Activated CD4-positive, alpha-beta memory T cell treated with anti-CD3 and anti-CD28 coated beads, Interleukin-2, amount 10 ng/mL, durations not matched to agents 7 days and 5 days (primary cell): ENCODE results near the gene HMGN3. TPM values are rescaled to one million over a fixed set of nuclear protein-coding genes. Genes with fewer than 3 reads are reported as not detected.

Experiments used
- CTCF ChIA-PET: fragments of 350-600 bp; sonication (Branson Sonifier 250); formaldehyde crosslinking; loops from one replicate; lab custom pipeline; 2021; ENCODE audit warnings: antibody characterized with exemption, inconsistent platforms; lab: Charles Lee
- POLR2A ChIA-PET: fragments of 350-600 bp; sonication (Branson Sonifier 250); formaldehyde crosslinking; loops from one replicate; lab custom pipeline; 2021; ENCODE audit warnings: antibody characterized with exemption; lab: Charles Lee
- DNase-seq: peaks from one replicate; pipeline ENCODE4 v3.0.0-alpha.2; 2020
- H3K27ac Mint-ChIP-seq: one replicate; pipeline ENCODE4 v1.8.0; 2021; ENCODE audit warnings: mild to moderate bottlenecking, mixed read lengths
- H3K27me3 Mint-ChIP-seq: one replicate; pipeline ENCODE4 v1.8.0; 2021; ENCODE audit warnings: mixed read lengths
- H3K36me3 Mint-ChIP-seq: one replicate; pipeline ENCODE4 v1.8.0; 2021; ENCODE audit warnings: low read depth, mixed read lengths
- H3K4me1 Mint-ChIP-seq: one replicate; pipeline ENCODE4 v1.8.0; 2021; ENCODE audit warnings: mixed read lengths
- H3K4me3 Mint-ChIP-seq: one replicate; pipeline ENCODE4 v1.8.0; 2021; ENCODE audit warnings: mild to moderate bottlenecking, mixed read lengths
- H3K9me3 Mint-ChIP-seq: one replicate; pipeline ENCODE4 v1.8.0; 2021; ENCODE audit warnings: mixed read lengths
- total RNA-seq, 2 experiments: library from RNA; stranded (reverse); gene quantifications; one replicate each; pipeline ENCODE4 v1.2.3, GENCODE V29; 2021

HMGN3 gene
- total RNA-seq, 2 experiments from 2014 or later = 39.7 to 44.4 TPM

GRCh38 chr6:79193971-79194370, 40.5 kb downstream of the HMGN3 start:
- Mint-ChIP-seq H3K27ac (no peak overlapping the region), H3K27me3 (no peaks in the 10 kb centered on the region), H3K9me3 (peaks cover 5% of the 10 kb centered on the region), H3K36me3 (no peaks in the 10 kb centered on the region), H3K4me3 (no peak overlapping the region), H3K4me1 (no peaks in the 10 kb centered on the region)
- CTCF ChIA-PET = no interaction called here
- POLR2A ChIA-PET = no interaction called here
- no peak for DNase-seq

GRCh38 chr6:79189760-79190350, 44.6 kb downstream of the HMGN3 start:
- ChIA-PET CTCF (no interaction called here), POLR2A (no interaction called here)
- Mint-ChIP-seq H3K9me3 (peaks cover 5% of the 10 kb centered on the region), H3K36me3 (no peaks in the 10 kb centered on the region), H3K4me1 (no peaks in the 10 kb centered on the region), H3K27ac (no peak overlapping the region), H3K27me3 (peaks cover 6% of the 10 kb centered on the region), H3K4me3 (no peak overlapping the region)
- DNase-seq = no peak

- no peaks in the 10 kb centered on the region for H3K4me1 Mint-ChIP-seq
- no peak for DNase-seq
- H3K27ac Mint-ChIP-seq = no peak overlapping the region
- no peaks in the 10 kb centered on the region for H3K36me3 Mint-ChIP-seq
- peaks cover 5% of the 10 kb centered on the region for H3K9me3 Mint-ChIP-seq
- POLR2A ChIA-PET = no interaction called here
- no peak overlapping the region for H3K4me3 Mint-ChIP-seq
- CTCF ChIA-PET = no interaction called here
- H3K27me3 Mint-ChIP-seq = peaks cover 6% of the 10 kb centered on the region
Measured at GRCh38 chr6:79188885-79189480, 45.5 kb downstream of the HMGN3 start.

- H3K36me3 Mint-ChIP-seq = no peaks in the 10 kb centered on the region
Measured at GRCh38 chr6:79188107-79188506, 46.4 kb downstream of the HMGN3 start.

GRCh38 chr6:79186564-79186963, 47.9 kb downstream of the HMGN3 start:
- POLR2A ChIA-PET = no interaction called here
- CTCF ChIA-PET = no interaction called here
- H3K36me3 Mint-ChIP-seq = no peaks in the 10 kb centered on the region

More at GRCh38 chr6:79188107-79188506, 46.4 kb downstream of the HMGN3 start:
- H3K27me3 Mint-ChIP-seq = peaks cover 6% of the 10 kb centered on the region
- no peak overlapping the region for H3K4me3 Mint-ChIP-seq
- DNase-seq = no peak
- H3K4me1 Mint-ChIP-seq = no peaks in the 10 kb centered on the region
- ChIA-PET POLR2A (no interaction called here), CTCF (no interaction called here)
- no peak overlapping the region for H3K27ac Mint-ChIP-seq
- H3K9me3 Mint-ChIP-seq = peaks cover 5% of the 10 kb centered on the region

GRCh38 chr6:79184641-79185040, 49.8 kb downstream of the HMGN3 start:
- CTCF ChIA-PET = no interaction called here
- no peaks in the 10 kb centered on the region for H3K4me1 Mint-ChIP-seq

More at GRCh38 chr6:79186564-79186963, 47.9 kb downstream of the HMGN3 start:
- Mint-ChIP-seq H3K27ac (no peak overlapping the region), H3K4me3 (no peak overlapping the region), H3K27me3 (peaks cover 6% of the 10 kb centered on the region), H3K4me1 (no peaks in the 10 kb centered on the region), H3K9me3 (peaks cover 5% of the 10 kb centered on the region)
- DNase-seq = no peak

GRCh38 chr6:79184086-79184485, 50.4 kb downstream of the HMGN3 start:
- ChIA-PET POLR2A (no interaction called here), CTCF (no interaction called here)
- Mint-ChIP-seq H3K27me3 (peaks cover 6% of the 10 kb centered on the region), H3K4me1 (no peaks in the 10 kb centered on the region), H3K4me3 (no peak overlapping the region), H3K9me3 (no peaks in the 10 kb centered on the region), H3K27ac (no peak overlapping the region), H3K36me3 (no peaks in the 10 kb centered on the region)
- no peak for DNase-seq

More at GRCh38 chr6:79184641-79185040, 49.8 kb downstream of the HMGN3 start:
- Mint-ChIP-seq H3K4me3 (no peak overlapping the region), H3K36me3 (no peaks in the 10 kb centered on the region), H3K27me3 (peaks cover 6% of the 10 kb centered on the region), H3K9me3 (no peaks in the 10 kb centered on the region), H3K27ac (no peak overlapping the region)
- DNase-seq = no peak
- POLR2A ChIA-PET = no interaction called here

GRCh38 chr6:79180052-79180451, 54.4 kb downstream of the HMGN3 start:
- no peaks in the 10 kb centered on the region for H3K36me3 Mint-ChIP-seq
- POLR2A ChIA-PET = no interaction called here
- H3K27me3 Mint-ChIP-seq = peaks cover 2% of the 10 kb centered on the region
- no peak for DNase-seq
- H3K9me3 Mint-ChIP-seq = no peaks in the 10 kb centered on the region
- H3K27ac Mint-ChIP-seq = no peak overlapping the region
- CTCF ChIA-PET = no interaction called here
- no peaks in the 10 kb centered on the region for H3K4me1 Mint-ChIP-seq
- no peak overlapping the region for H3K4me3 Mint-ChIP-seq

GRCh38 chr6:79173378-79173777, 61.1 kb downstream of the HMGN3 start:
- Mint-ChIP-seq H3K4me3 (no peak overlapping the region), H3K36me3 (no peaks in the 10 kb centered on the region), H3K27me3 (peaks cover 2% of the 10 kb centered on the region), H3K27ac (no peak overlapping the region), H3K9me3 (no peaks in the 10 kb centered on the region), H3K4me1 (no peaks in the 10 kb centered on the region)
- no peak for DNase-seq
- CTCF ChIA-PET = no interaction called here
- POLR2A ChIA-PET = no interaction called here

- Mint-ChIP-seq H3K27me3 (no peaks in the 10 kb centered on the region), H3K4me3 (no peak overlapping the region), H3K27ac (no peak overlapping the region), H3K36me3 (no peaks in the 10 kb centered on the region), H3K9me3 (no peaks in the 10 kb centered on the region), H3K4me1 (no peaks in the 10 kb centered on the region)
- no peak for DNase-seq
- CTCF ChIA-PET = no interaction called here
- POLR2A ChIA-PET = no interaction called here
Measured at GRCh38 chr6:79170959-79171358, 63.5 kb downstream of the HMGN3 start.

- POLR2A ChIA-PET = no interaction called here
- no peaks in the 10 kb centered on the region for H3K9me3 Mint-ChIP-seq
- no peak overlapping the region for H3K27ac Mint-ChIP-seq
- no peaks in the 10 kb centered on the region for H3K4me1 Mint-ChIP-seq
- no peaks in the 10 kb centered on the region for H3K27me3 Mint-ChIP-seq
- no peaks in the 10 kb centered on the region for H3K36me3 Mint-ChIP-seq
- H3K4me3 Mint-ChIP-seq = no peak overlapping the region
- CTCF ChIA-PET = no interaction called here
- DNase-seq = no peak
Measured at GRCh38 chr6:79170431-79170830, 64.1 kb downstream of the HMGN3 start.

- no peaks in the 10 kb centered on the region for H3K36me3 Mint-ChIP-seq
- ChIA-PET POLR2A (no interaction called here), CTCF (no interaction called here)
- no peak for DNase-seq
- H3K27me3 Mint-ChIP-seq = no peaks in the 10 kb centered on the region
- no peaks in the 10 kb centered on the region for H3K9me3 Mint-ChIP-seq
- H3K4me3 Mint-ChIP-seq = no peak overlapping the region
- no peak overlapping the region for H3K27ac Mint-ChIP-seq
- H3K4me1 Mint-ChIP-seq = no peaks in the 10 kb centered on the region
Measured at GRCh38 chr6:79168695-79168980, 65.8 kb downstream of the HMGN3 start.

- no peaks in the 10 kb centered on the region for H3K36me3 Mint-ChIP-seq
Measured at GRCh38 chr6:79167931-79168694, 66.4 kb downstream of the HMGN3 start.

GRCh38 chr6:79159846-79160245, 74.6 kb downstream of the HMGN3 start:
- CTCF ChIA-PET = no interaction called here
- POLR2A ChIA-PET = no interaction called here
- Mint-ChIP-seq H3K4me3 (no peak overlapping the region), H3K9me3 (no peaks in the 10 kb centered on the region), H3K27ac (no peak overlapping the region), H3K4me1 (no peaks in the 10 kb centered on the region), H3K27me3 (peaks cover 2% of the 10 kb centered on the region), H3K36me3 (no peaks in the 10 kb centered on the region)
- DNase-seq = no peak

More at GRCh38 chr6:79167931-79168694, 66.4 kb downstream of the HMGN3 start:
- CTCF ChIA-PET = no interaction called here
- DNase-seq = no peak
- POLR2A ChIA-PET = no interaction called here
- Mint-ChIP-seq H3K27me3 (no peaks in the 10 kb centered on the region), H3K9me3 (no peaks in the 10 kb centered on the region), H3K4me1 (no peaks in the 10 kb centered on the region), H3K27ac (no peak overlapping the region), H3K4me3 (no peak overlapping the region)
